ENCODE results near the gene APOBEC3B.
A peak's percentile ranks its signal among the peaks of the same experiment; 100 is the strongest.
"Not testable (repeated sequence)": the region's sequence is repeated elsewhere in the genome, so short reads cannot be mapped to it uniquely, and the experiment has no call there.

The APOBEC3B gene

DNA sequence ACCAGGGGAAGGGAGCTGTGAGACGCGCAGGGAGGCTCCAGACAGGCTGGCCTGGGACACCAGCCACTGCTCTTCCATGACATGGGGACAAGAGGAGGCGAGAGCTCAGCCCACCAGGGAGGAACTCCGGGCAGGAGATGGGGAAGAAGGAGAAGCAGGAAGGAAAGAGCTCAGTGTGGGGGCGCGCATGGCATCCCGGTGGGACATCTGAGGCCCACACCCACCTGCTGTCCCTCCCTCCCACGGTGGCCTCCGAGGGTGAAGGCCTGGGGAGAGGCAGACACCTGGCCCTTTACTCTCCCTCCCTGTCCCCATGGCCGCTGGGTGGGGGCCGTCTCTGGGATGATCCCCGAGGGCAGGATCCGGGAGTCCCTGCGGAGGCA lies 58.0 kb downstream of the APOBEC3B start:
- peaks cover 5 to 10% of the 10 kb centered on the region in 2 donors for H3K4me1 ChIP-seq (ENCODE audit: control insufficient read depth in 1 of 2, insufficient read depth in 2 of 2, low read length in 2 of 2)
- not testable (repeated sequence) for H3K27me3 ChIP-seq (ENCODE audit: control insufficient read depth in 1 of 2, insufficient read depth in 2 of 2, low read length in 2 of 2); H3K9ac ChIP-seq (ENCODE audit: low read depth in 1 of 2, low read length in 2 of 2); H3K36me3 ChIP-seq (ENCODE audit: control insufficient read depth in 1 of 2, insufficient read depth in 2 of 2, low read length in 2 of 2); H3K27ac ChIP-seq (ENCODE audit: low read depth, low read length); H3K9me3 ChIP-seq (ENCODE audit: control insufficient read depth in 1 of 2, low read length in 2 of 2)
- peak overlapping the region; percentile 62 to 76 for H3K4me3 ChIP-seq (ENCODE audit: low read depth in 1 of 2, low read length in 2 of 2)

DNA sequence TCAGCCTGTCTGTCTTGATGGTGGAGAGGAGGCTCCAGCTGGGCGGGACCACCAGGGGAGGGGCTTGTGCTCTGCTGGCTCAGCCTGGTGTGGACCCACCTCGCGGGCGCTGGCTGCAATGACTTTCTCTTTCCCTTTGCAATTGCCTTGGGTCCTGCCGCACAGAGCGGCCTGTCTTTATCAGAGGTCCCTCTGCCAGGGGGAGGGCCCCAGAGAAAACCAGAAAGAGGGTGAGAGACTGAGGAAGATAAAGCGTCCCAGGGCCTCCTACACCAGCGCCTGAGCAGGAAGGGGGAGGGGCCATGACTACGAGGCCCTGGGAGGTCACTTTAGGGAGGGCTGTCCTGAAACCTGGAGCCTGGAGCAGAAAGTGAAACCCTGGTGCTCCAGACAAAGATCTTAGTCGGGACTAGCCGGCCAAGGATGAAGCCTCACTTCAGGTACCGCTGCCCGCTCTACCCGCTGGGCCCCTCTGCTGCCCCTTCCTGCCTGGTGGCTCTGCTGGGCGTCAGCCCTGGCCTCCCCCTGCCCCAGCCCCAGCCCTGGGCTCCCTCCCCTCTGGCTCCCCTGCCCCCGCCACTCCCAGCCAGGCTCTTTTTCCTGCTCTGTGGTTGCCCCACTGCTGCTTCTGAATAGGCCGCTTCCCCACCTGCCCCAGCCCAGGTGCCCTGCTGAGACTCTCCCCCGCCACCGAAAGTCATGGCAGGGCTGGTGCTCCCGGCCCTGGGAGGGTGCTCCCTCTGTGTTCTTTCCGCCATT lies 58.6 kb downstream of the APOBEC3B start, which contains the start of gene APOBEC3F:
Gene APOBEC3F (plus strand): TSS at position 327 of the 759 bp plus-strand sequence. CDS start 97 bp downstream, at position 424.
- peaks cover 5 to 10% of the 10 kb centered on the region in 2 donors for H3K4me1 ChIP-seq (ENCODE audit: control insufficient read depth in 1 of 2, insufficient read depth in 2 of 2, low read length in 2 of 2)

DNA sequence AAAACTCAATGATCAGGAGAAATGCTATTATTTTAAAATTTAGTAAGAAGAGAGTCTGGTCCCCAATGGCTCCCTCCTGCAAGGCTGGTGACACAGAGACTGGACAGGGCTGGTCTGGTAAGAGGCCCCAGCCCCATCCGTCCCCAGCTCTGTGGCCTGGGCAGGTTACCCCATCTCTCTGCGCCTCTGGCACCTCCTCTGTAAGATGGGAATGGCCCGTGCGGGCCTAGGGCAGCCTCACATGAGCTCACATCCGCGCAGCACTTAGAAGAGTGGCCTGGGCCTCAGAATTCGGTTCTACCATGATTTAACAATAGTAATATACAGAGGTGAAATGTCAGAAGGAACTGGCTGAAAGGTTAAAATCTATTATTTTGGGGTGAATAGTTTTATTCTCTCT lies 59.8 kb downstream of the APOBEC3B start:
- no peaks in the 10 kb centered on the region for H3K27me3 ChIP-seq (ENCODE audit: control insufficient read depth in 1 of 2, insufficient read depth in 2 of 2, low read length in 2 of 2)
- H3K9ac ChIP-seq (ENCODE audit: low read depth in 1 of 2, low read length in 2 of 2): no peak overlapping the region
- peaks cover 0 to 3% of the 10 kb centered on the region in 2 donors for H3K36me3 ChIP-seq (ENCODE audit: control insufficient read depth in 1 of 2, insufficient read depth in 2 of 2, low read length in 2 of 2)
- H3K27ac ChIP-seq (ENCODE audit: low read depth, low read length): no peak overlapping the region
- no peaks in the 10 kb centered on the region for H3K9me3 ChIP-seq (ENCODE audit: control insufficient read depth in 1 of 2, low read length in 2 of 2)
- peaks cover 5 to 10% of the 10 kb centered on the region in 2 donors for H3K4me1 ChIP-seq (ENCODE audit: control insufficient read depth in 1 of 2, insufficient read depth in 2 of 2, low read length in 2 of 2)
- H3K4me3 ChIP-seq (ENCODE audit: low read depth in 1 of 2, low read length in 2 of 2): peak overlapping the region in 1 of 2 donors; percentile 76

More for the DNA sequence above, 58.6 kb downstream of the APOBEC3B start, which contains the start of gene APOBEC3F:
- Histone ChIP-seq H3K4me3 (ENCODE audit: low read depth in 1 of 2, low read length in 2 of 2) (peak within 1 kb of the TSS; percentile 62 to 76), H3K27ac (ENCODE audit: low read depth, low read length) (peak within 1 kb of the TSS; percentile 70), H3K9ac (ENCODE audit: low read depth in 1 of 2, low read length in 2 of 2) (peak within 1 kb of the TSS; percentile 44 to 57)
- H3K36me3 ChIP-seq (ENCODE audit: control insufficient read depth in 1 of 2, insufficient read depth in 2 of 2, low read length in 2 of 2); H3K27me3 ChIP-seq (ENCODE audit: control insufficient read depth in 1 of 2, insufficient read depth in 2 of 2, low read length in 2 of 2); H3K9me3 ChIP-seq (ENCODE audit: control insufficient read depth in 1 of 2, low read length in 2 of 2): not testable (repeated sequence)
